HPDE6-E6E7 (cell line): ENCODE data around the gene NR1I2.

Experiments
- DNase-seq: peaks from one replicate; pipeline ENCODE4 v3.0.0; 2011; ENCODE audit warnings: missing footprints; ENCODE audit errors: extremely low spot score

Gene NR1I2

GRCh38 chr3:119819806-119820205 is 37.9 kb downstream of the NR1I2 start:
- DNase-seq: no peak

GRCh38 chr3:119825820-119826219 is 43.9 kb downstream of the NR1I2 start:
- DNase-seq: no peak

- no peak for DNase-seq
Measured at GRCh38 chr3:119826711-119827608, 45.1 kb downstream of the NR1I2 start.

- no peak for DNase-seq
Measured at GRCh38 chr3:119829420-119829819, 47.5 kb downstream of the NR1I2 start.

GRCh38 chr3:119831022-119831421 is 49.1 kb downstream of the NR1I2 start:
- DNase-seq: no peak

GRCh38 chr3:119831941-119832371 is 50.1 kb downstream of the NR1I2 start:
- no peak for DNase-seq

- no peak for DNase-seq
Measured at GRCh38 chr3:119834754-119835370, 53.0 kb downstream of the NR1I2 start.

- DNase-seq: no peak
Measured at GRCh38 chr3:119835556-119835955, 53.7 kb downstream of the NR1I2 start.

- DNase-seq: no peak
Measured at GRCh38 chr3:119841808-119842471, 60.0 kb downstream of the NR1I2 start.

GRCh38 chr3:119849126-119849525 is 67.2 kb downstream of the NR1I2 start:
- no peak for DNase-seq

- DNase-seq: no peak
Measured at GRCh38 chr3:119856695-119857094, 74.8 kb downstream of the NR1I2 start.

GRCh38 chr3:119858957-119859356 is 77.1 kb downstream of the NR1I2 start:
- DNase-seq: no peak

- DNase-seq: no peak
Measured at GRCh38 chr3:119859728-119860127, 77.8 kb downstream of the NR1I2 start.

GRCh38 chr3:119861681-119862080 is 79.8 kb downstream of the NR1I2 start:
- no peak for DNase-seq

- no peak for DNase-seq
Measured at GRCh38 chr3:119862616-119863015, 80.7 kb downstream of the NR1I2 start.

GRCh38 chr3:119864476-119864875 is 82.6 kb downstream of the NR1I2 start:
- DNase-seq: no peak
